ENCODE data around the gene RAP1A.
"Not testable (repeated sequence)": the region's sequence is repeated elsewhere in the genome, so short reads cannot be mapped to it uniquely, and the experiment has no call there.

The RAP1A gene

DNA sequence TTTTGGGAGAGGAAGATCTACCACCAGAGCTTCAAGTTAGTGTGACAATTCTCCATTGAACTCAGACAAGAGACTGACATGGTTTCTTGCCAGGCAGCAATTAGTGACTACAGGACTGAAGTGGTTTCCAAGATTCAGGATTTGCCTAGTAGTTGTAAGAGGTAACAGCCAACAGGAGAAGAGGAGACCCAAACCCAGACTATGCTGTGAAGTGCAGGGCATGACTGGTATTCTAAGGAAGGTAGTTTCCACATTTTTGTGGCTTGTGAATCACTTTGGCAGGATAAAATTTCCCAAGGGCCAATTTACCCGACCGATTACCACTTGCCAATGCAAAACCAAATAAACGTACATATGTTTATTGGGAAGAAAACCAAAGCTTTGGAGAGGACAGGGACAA is 14.7 kb upstream of the RAP1A start:
- DNase-seq (ENCODE audit: insufficient read length, low spot score) = peak; percentile 69
- no peak for TF ChIP-seq POLR2A (IDR thresholded peaks at IDR 0.05; ENCODE audit: low read depth, low read length)
- FAIRE-seq = peak; percentile 88

DNA sequence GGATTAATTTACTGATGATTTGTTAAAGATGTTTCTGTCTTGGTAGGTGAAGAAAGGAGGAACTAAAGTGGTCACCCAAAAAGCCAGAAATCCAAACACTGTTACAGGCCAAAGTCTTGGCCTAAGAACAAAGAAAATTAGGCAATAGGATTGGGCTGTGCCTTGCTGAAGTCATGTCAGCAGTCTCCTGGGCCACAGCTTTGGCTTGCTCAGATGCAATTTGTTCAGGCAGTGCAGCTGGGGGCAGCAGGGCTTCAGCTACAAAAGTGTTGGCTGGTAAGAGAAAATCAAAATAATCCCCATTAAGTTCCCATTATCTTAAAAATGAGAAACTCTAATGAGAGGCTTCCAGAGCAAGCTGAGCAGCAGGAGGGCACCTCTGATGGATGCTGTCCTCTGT is 14.0 kb upstream of the RAP1A start:
- DNase-seq (ENCODE audit: insufficient read length, low spot score) (no peak), FAIRE-seq (no peak)
- TF ChIP-seq POLR2A (IDR thresholded peaks at IDR 0.05; ENCODE audit: low read depth, low read length) = no peak

DNA sequence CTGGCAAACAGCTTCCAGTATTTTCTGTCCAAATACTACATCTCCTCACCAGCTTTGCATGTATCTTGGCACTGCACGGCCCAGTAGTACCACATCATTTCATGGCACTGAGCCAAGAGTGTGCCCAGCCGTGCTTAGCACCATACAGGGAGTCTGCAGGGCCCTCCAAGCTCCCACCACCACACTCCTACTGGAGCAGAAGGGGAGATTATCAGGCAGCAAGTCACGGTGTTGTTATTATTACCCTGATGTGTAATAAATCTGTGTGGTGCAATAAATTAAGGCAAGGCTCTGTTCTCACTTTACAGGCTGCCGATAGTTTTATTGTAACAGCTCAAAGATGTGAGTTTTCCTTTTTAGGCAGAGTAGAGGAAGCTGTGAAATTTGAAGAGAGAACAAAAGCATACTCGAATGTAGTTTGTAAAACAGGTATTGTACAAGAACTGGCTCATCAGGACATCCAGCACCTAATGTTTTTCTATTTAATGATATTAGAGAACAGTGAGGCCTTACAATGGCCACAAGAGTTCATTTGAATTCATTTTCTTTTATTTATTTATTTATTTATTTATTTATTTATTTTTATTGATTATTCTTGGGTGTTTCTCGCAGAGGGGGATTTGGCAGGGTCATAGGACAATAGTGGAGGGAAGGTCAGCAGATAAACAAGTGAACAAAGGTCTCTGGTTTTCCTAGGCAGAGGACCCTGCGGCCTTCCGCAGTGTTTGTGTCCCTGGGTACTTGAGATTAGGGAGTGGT is 13.0 kb upstream of the RAP1A start:
- FAIRE-seq; DNase-seq (ENCODE audit: insufficient read length, low spot score): not testable (repeated sequence)

DNA sequence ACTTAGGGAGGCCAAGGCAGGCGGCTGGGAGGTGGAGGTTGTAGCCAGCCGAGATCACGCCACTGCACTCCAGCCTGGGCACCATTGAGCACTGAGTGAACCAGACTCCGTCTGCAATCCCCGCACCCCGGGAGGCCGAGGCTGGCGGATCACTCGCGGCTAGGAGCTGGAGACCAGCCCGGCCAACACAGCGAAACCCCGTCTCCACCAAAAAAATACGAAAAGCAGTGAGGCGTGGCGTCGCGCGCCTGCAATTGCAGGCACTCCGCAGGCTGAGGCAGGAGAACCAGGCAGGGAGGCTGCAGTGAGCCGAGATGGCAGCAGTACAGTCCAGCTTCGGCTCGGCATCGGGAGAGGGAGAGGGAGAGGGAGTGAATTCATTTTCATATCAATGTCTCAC is 11.1 kb upstream of the RAP1A start:
- not testable (repeated sequence) for FAIRE-seq; DNase-seq (ENCODE audit: insufficient read length, low spot score)

DNA sequence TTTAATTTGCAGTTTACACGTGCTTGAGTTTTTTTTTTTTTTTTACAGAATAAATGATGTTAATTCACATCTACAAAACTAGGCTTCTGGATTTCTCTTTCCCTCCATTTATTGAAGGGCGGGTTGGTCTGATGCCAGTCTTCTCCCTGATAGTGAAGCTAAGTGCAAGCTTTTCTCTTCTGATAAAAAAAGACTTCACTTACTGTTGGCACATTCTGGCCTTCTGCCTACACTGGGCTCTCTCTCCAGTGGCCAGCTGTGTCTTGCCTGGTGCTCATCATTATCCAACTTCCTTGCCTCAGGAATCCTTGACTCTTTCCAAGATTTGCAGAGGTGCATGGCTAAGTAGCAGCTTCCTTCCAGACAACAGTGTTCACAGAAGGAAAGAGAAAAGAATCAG is 7.6 kb upstream of the RAP1A start:
- TF ChIP-seq POLR2A (IDR thresholded peaks at IDR 0.05; ENCODE audit: low read depth, low read length) = no peak
- DNase-seq (ENCODE audit: insufficient read length, low spot score) = no peak
- FAIRE-seq = no peak

DNA sequence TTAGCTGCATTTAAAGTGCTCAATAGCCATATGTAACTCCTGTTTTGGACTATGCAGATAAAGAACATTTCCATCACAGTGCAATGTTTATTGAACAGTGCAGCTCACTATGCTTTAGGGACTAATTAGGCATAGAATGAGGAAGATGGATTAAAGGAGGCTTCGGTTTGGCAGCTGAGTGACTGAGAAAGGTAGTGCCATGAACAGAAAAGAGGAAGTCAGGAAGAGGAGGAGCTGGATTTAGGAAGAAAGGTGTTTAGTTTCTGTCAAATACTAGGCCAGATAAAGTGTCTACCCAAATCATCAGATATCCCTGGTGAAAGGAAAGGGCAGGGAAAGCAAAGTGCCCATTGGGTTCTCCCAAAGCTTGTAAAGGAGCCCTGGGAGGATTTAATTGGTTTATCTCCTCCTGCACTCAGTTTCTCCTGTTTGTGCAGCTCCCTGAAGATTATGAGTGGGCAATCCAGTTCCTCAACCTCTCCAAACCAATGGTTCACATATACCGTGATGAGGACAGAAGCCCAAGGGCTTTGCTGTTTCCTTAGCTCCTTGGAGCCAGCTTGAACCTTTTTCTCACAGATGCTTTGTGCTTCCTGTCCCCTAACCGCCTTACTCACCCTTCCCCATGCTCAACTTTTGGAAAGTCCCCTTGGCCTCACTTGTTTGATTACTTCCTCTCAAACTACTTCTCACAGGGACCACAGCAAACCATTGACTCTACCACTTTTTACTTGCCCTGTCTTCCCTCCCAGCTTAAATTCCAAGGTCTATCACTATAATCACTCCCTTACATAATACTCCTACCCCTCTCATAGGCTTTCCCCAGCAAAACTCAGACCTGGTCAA is 3.5 kb upstream of the RAP1A start:
- DNase-seq (ENCODE audit: insufficient read length, low spot score) (no peak), FAIRE-seq (no peak)
- no peak for TF ChIP-seq POLR2A (IDR thresholded peaks at IDR 0.05; ENCODE audit: low read depth, low read length)

DNA sequence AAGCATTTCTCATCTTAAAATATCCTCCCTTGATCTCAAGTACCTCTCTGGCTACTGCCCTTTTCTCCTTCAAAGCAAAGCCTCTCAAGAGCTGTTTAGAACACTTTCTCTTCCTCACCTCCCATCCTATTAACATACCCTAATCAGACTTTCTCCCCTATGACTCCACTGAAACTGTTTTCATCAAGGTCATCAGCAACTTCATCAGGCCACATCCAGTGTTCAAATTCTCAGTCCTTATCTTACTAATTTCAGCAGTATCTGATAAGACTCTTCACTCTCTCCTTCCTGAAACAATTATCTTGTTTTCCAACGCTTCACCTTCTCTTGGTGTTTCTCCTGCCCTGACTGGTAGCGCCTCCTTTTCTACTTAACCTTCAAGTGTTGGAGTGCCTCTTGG is 1.5 kb upstream of the RAP1A start:
- no peak for TF ChIP-seq POLR2A (IDR thresholded peaks at IDR 0.05; ENCODE audit: low read depth, low read length)
- FAIRE-seq (no peak), DNase-seq (ENCODE audit: insufficient read length, low spot score) (no peak)

DNA sequence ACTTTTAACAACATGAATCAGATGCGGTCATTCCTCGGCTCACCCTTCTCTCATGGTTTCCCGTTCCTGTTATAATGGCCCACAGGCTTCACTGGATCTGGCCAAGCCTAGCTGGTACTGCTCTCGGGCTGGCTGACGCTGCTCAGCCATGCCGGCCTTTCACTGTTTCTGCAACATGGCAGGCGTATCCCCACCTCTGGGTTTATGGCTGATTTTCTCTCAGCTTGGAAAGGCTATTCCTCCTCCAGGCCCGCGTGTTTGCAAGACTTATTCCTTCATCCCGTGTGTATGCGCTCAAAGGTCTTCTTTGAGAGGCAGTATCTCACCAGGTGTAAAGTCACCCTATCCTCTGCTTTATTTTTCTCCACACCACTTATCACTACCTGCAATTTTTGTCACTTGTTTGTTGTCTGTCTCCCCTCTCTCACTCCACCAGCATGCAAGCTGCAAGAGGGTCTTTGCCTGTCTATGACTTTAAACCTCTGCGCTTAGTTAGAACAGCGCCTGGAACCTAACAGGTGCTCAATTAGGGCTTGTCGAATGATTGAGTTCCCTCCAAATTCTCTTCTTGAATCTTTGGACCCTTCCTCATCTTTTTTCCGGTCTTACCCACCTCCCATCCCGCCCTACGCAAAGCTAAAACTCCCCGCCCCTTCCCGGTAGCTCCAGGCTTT is 491 bp upstream of the RAP1A start:
- DNase-seq (ENCODE audit: insufficient read length, low spot score) (no peak), FAIRE-seq (no peak)
- no peak for TF ChIP-seq POLR2A (IDR thresholded peaks at IDR 0.05; ENCODE audit: low read depth, low read length)

DNA sequence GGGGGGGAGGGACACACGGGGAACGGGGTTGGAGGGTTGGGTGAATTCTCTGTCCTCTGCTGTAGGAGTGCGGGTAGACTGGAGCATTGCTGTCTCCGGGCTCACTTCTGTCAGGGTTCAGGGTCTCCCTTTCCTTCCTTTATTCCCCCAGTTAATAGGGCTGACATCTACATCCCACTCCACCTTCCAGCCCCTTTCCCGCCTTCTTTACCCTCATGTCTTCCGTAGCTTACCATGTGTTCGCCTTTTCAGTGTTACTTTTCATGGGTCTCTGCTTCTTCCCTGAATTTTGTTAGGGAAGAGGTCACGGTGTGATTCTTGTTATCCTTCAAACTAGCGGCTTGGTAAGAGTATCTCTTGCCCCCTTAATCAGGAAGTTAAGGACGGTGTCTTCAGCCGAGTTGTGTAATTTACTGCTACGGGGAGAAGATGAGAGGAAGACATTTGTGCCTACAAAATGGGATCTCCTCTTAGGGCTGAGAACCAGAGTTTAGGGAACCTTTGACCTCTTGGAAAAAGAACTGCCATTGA is 917 bp downstream of the RAP1A start:
- no peak for TF ChIP-seq POLR2A (IDR thresholded peaks at IDR 0.05; ENCODE audit: low read depth, low read length)
- no peak for DNase-seq (ENCODE audit: insufficient read length, low spot score)
- peak; percentile 62 for FAIRE-seq

DNA sequence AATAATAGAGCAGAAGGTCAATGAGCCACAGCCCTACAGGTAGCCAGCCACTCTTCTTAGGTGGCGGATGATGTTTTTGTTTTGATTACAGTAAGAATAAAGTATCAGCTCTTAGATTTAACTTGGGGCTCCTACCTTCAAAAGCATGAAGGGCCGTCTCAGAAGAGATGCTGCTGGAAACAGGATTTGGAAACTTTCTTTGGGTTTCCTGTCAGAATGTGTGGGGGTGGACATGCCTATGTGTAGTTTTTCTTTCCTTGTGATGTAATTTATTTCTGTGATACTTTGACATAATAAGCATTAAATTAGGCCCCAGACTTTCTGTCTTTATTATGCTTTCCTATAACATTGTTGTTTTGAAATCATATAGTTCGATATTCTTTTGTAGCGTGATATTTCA is 1.5 kb downstream of the RAP1A start:
- DNase-seq (ENCODE audit: insufficient read length, low spot score) = no peak
- no peak for TF ChIP-seq POLR2A (IDR thresholded peaks at IDR 0.05; ENCODE audit: low read depth, low read length)
- no peak for FAIRE-seq

DNA sequence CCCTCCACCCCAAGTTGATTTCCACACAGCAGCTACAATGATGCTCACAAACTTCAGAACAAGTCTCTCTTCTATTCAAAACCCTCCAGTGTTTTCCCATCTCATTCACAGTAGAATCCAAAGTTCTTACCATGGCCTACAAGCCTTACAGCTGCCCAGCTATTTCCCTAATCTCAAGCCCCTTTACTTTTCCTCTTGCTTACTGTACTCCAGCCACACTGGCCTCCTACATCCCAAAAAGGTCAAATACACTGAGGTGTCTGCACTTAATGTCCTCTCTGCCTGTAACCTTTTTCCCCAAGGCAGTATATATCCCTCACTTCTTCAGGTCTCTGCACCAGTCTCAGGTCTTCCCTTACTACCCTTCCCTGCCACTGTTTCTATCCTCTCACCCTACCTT is 2.6 kb downstream of the RAP1A start:
- DNase-seq (ENCODE audit: insufficient read length, low spot score) (no peak), FAIRE-seq (no peak)
- no peak for TF ChIP-seq POLR2A (IDR thresholded peaks at IDR 0.05; ENCODE audit: low read depth, low read length)

DNA sequence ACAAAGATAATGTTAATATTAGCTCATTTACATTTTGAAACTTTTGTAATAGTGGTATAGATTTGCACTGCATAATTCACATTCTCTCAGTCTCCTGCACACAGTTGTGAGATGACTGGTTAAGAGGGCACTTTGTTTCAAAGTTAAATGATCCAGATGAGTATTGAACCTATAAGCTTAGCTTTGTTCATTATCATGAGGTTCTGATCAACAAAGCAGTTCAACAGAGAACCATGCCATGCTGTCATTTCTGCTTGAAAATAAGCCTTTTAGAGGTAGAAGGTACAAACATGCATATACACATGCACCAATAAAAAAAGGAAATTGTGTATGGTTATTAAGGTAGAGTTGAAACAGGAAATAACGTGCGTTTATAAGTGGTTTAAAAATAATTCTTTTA is 4.8 kb downstream of the RAP1A start:
- FAIRE-seq = peak; percentile 58

DNA sequence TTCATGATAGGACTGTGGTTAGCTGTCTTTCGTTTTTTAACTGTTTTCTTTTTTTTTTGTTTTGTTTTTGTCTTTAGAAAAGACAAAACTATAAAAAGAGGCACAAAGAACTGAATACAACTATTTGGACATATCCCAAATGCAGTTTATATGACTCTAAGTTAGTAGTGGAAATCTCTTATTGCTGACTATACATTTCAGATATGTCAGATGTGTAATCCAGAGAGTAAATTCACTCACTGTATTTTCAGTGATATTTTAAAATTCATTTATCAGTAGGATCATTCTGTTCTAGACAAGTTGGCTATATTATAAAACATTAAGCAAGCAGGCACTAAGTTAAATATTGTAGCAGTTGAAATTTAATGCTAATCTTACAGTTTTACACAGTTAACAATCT is 5.7 kb downstream of the RAP1A start:
- no peak for TF ChIP-seq POLR2A (IDR thresholded peaks at IDR 0.05; ENCODE audit: low read depth, low read length)
- FAIRE-seq = peak; percentile 72

More for the DNA sequence above, 4.8 kb downstream of the RAP1A start:
- TF ChIP-seq POLR2A (IDR thresholded peaks at IDR 0.05; ENCODE audit: low read depth, low read length) = no peak
- DNase-seq (ENCODE audit: insufficient read length, low spot score) = no peak

DNA sequence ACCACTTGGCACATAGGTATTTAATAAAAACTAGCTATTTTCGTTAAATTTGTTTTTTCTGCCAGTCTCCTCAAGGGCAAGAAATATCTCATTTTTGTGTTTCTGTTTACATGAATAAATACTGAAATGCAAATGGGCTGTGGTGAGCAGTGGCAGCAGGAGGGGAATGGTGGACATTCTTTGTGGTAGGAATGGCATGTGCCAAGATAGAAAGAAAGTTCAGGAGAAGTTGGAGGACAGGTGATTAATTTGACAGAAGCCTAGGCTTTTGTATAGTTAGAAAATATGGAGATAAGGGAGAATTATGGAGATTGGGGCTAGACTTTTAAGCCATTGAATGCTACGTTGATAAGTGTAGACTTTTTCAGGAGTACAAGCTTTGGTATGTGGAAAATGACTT is 8.6 kb downstream of the RAP1A start:
- peak; percentile 11 for FAIRE-seq
- DNase-seq (ENCODE audit: insufficient read length, low spot score) = no peak
- TF ChIP-seq POLR2A (IDR thresholded peaks at IDR 0.05; ENCODE audit: low read depth, low read length) = no peak

More for the DNA sequence above, 5.7 kb downstream of the RAP1A start:
- DNase-seq (ENCODE audit: insufficient read length, low spot score) = no peak
